SK-N-SH (cell line): ENCODE measurements around the gene TJP3. TPM values are rescaled to one million over a fixed set of nuclear protein-coding genes. Genes with fewer than 3 reads are reported as not detected.

Experiments
- CTCF ChIA-PET: fragments of 300-600, 350-600 bp; formaldehyde crosslinking; extraction: SDS; loops from one replicate; lab custom pipeline; 2021; lab: Yijun Ruan, JAX
- POLR2A ChIA-PET: fragments of 350-600 bp; sonication (Branson Sonifier 250); formaldehyde crosslinking; extraction: SDS; loops from one replicate; lab custom pipeline; 2020; ENCODE audit warnings: antibody characterized with exemption, inconsistent platforms; lab: Yijun Ruan, JAX
- DNase-seq: peaks from one replicate; pipeline ENCODE4 v3.0.0; 2012
- H2AFZ ChIP-seq: fragments of 200-600 bp; sonication (generic); 2 replicates; pipeline ENCODE4 v1.8.1; 2016; ENCODE audit warnings: antibody characterized with exemption, mild to moderate bottlenecking, low read depth
- H3F3A ChIP-seq: fragments of 200-600 bp; sonication (generic); replicated peaks from 2 replicates; pipeline ENCODE3; 2016; ENCODE audit warnings: antibody characterized with exemption, mild to moderate bottlenecking; ENCODE audit not compliant: insufficient read depth
- H3K27ac ChIP-seq, 2 experiments: fragments of 200-500 bp in 1 of 2; fragments of 200-600 bp in 1 of 2; sonication (Bioruptor generic) in 1 of 2; sonication (generic), shearing (Covaris generic) in 1 of 2; 2 replicates each; pipeline versions ENCODE4 v1.5.1 to v1.6.1; 2014 to 2016; ENCODE audit warnings: low read depth in 2 of 2, inconsistent platforms in 1 of 2, low read length in 1 of 2, mild to moderate bottlenecking in 1 of 2, mixed read lengths in 1 of 2
- H3K27me3 ChIP-seq: fragments of 200-600 bp; sonication (generic), shearing (Covaris generic); 2 replicates; pipeline ENCODE4 v1.6.1; 2016; ENCODE audit warnings: mixed run types; ENCODE audit not compliant: insufficient read depth
- H3K36me3 ChIP-seq, 2 experiments: fragments of 200-500 bp in 1 of 2; fragments of 200-600 bp in 1 of 2; sonication (Bioruptor generic) in 1 of 2; sonication (generic) in 1 of 2; replicated peaks in 1 of 2; 2 replicates each; pipeline versions ENCODE3 to v1.5.1; 2014 to 2016; ENCODE audit warnings: low read length in 1 of 2, mild to moderate bottlenecking in 1 of 2; ENCODE audit not compliant: insufficient read depth in 2 of 2, control insufficient read depth in 1 of 2
- H3K4me1 ChIP-seq, 2 experiments: fragments of 200-500 bp in 1 of 2; fragments of 200-600 bp in 1 of 2; sonication (Bioruptor generic) in 1 of 2; sonication (generic), shearing (Covaris generic) in 1 of 2; 2 replicates each; pipeline versions ENCODE4 v1.5.1 to v1.6.1; 2014 to 2016; ENCODE audit warnings: low read depth in 1 of 2, low read length in 1 of 2, mixed run types in 1 of 2; ENCODE audit not compliant: insufficient read depth in 2 of 2, control insufficient read depth in 1 of 2
- H3K4me2 ChIP-seq: fragments of 200-600 bp; sonication (generic), shearing (Covaris generic); 2 replicates; pipeline ENCODE4 v1.6.1; 2017; ENCODE audit warnings: mixed run types
- H3K4me3 ChIP-seq, 2 experiments: fragments of 200-500 bp in 1 of 2; fragments of 200-600 bp in 1 of 2; sonication (Bioruptor generic) in 1 of 2; sonication (generic), shearing (Covaris generic) in 1 of 2; 2 replicates each; pipeline versions ENCODE4 v1.5.1 to v1.8.1; 2014 to 2016; ENCODE audit warnings: low read depth in 2 of 2, inconsistent platforms in 1 of 2, low read length in 1 of 2, mild to moderate bottlenecking in 1 of 2, mixed read lengths in 1 of 2, moderate library complexity in 1 of 2
- H3K79me2 ChIP-seq: fragments of 200-600 bp; sonication (generic); 2 replicates; pipeline ENCODE4 v1.8.1; 2017; ENCODE audit warnings: mild to moderate bottlenecking; ENCODE audit not compliant: insufficient read depth
- H3K9ac ChIP-seq: fragments of 200-600 bp; sonication (generic); 2 replicates; pipeline ENCODE4 v1.6.1; 2017; ENCODE audit warnings: mixed run types
- H3K9me2 ChIP-seq: fragments of 200-600 bp; sonication (generic); 2 replicates; pipeline ENCODE4 v1.6.1; 2017; ENCODE audit warnings: mixed run types
- H3K9me3 ChIP-seq: fragments of 200-600 bp; sonication (generic); 2 replicates; pipeline ENCODE4 v1.6.1; 2017; ENCODE audit warnings: mixed run types, mild to moderate bottlenecking, moderate library complexity
- H4K20me1 ChIP-seq: fragments of 200-600 bp; sonication (generic); 2 replicates; pipeline ENCODE4 v1.6.1; 2017; ENCODE audit warnings: mild to moderate bottlenecking, mixed run types; ENCODE audit not compliant: insufficient read depth
- CHD2 ChIP-seq: fragments of 150-350 bp; IDR thresholded peaks from 2 replicates; pipeline ENCODE4 v1.6.1; 2018; ENCODE audit warnings: low read length; ENCODE audit not compliant: partially characterized antibody
- FOSL2 ChIP-seq: IDR thresholded peaks from 2 replicates; pipeline ENCODE4 v1.4.0; 2012; ENCODE audit warnings: low read depth, mild to moderate bottlenecking, moderate library complexity, borderline replicate concordance
- MAX ChIP-seq: IDR thresholded peaks from 2 replicates; pipeline ENCODE4 v1.4.0; 2012; ENCODE audit warnings: low read depth
- MEF2A ChIP-seq: IDR thresholded peaks from 2 replicates; pipeline ENCODE4 v1.4.0; 2012; ENCODE audit warnings: low read depth, borderline replicate concordance
- NRF1 ChIP-seq: IDR thresholded peaks from 2 replicates; pipeline ENCODE4 v1.6.1; 2012; ENCODE audit warnings: low read depth, mild to moderate bottlenecking, low read length
- PBX3 ChIP-seq: IDR thresholded peaks from 2 replicates; pipeline ENCODE4; 2012
- POLR2AphosphoS5 ChIP-seq: IDR thresholded peaks from 2 replicates; pipeline ENCODE4 v1.6.1; 2012; ENCODE audit warnings: low read depth, low read length
- RXRA ChIP-seq: IDR thresholded peaks from 2 replicates; pipeline ENCODE4 v1.4.0; 2012; ENCODE audit warnings: low read depth, mild to moderate bottlenecking, borderline replicate concordance
- SMC3 ChIP-seq: IDR thresholded peaks from 2 replicates; pipeline ENCODE4 v1.6.1; 2012; ENCODE audit warnings: low read depth, low read length, improper control_type of control experiment
- TCF12 ChIP-seq: IDR thresholded peaks from 2 replicates; pipeline ENCODE4 v1.4.0; 2012
- WGBS: methylation state at CpG from one replicate; pipeline ENCODE4 v1.1.6; 2017; ENCODE audit warnings: low lambda C conversion rate; 5-methylcytosine and 5-hydroxymethylcytosine counted together
- polyA plus RNA-seq, 3 experiments: library from polyadenylated mRNA; depleted of rRNA; stranded (reverse); fragments of >200 nt; gene quantifications; 2 replicates each; pipeline ENCODE4 v1.2.3, GENCODE V29; 2012

The TJP3 gene
- polyA plus RNA-seq, 1 of the 3 experiments (the other 2 are of a cell fraction) = 0.36 TPM

DNA sequence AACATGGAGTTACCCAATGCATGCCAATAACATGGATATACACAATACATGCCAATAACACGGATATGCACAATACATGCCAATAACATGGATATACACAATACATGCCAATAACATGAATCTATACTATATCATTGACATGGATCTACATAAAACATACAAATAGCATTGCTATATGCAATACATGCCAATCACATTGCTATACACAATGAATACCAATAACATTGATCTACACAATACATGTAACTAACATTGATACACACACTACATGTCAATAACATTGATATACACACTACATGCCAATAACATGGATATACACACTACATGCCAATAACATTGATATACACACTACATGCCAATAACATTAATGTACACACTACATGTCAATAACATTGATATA lies 7.0 kb upstream of the TJP3 start:
- WGBS = 5% methylated on average over 1 of the region's 1 CpG
- H3K27me3 ChIP-seq = peaks cover 6% of the 10 kb centered on the region; the same call in 1 of the 2 replicates
- DNase-seq = no peak

GRCh38 chr19:3707868-3708206 lies 347 bp upstream of the TJP3 start:
- no peak overlapping the region for H3K27ac ChIP-seq
- no peak overlapping the region for H2AFZ ChIP-seq
- ChIA-PET POLR2A (no interaction called here), CTCF (interaction anchor here (0.6 to 4.6 kb wide), 12 partner anchors 9 to 163 kb away, joined by 3 to 27 read pairs (median 8); no protein-coding TSS in a partner anchor)
- no peak for TF ChIP-seq RXRA
- no peaks in the 10 kb centered on the region for H3K9me3 ChIP-seq
- H3F3A ChIP-seq = no peaks in the 10 kb centered on the region
- WGBS = 43% methylated on average over 8 of the region's 12 CpGs
- no peaks in the 10 kb centered on the region for H3K36me3 ChIP-seq
- H3K27me3 ChIP-seq = peaks cover 28% of the 10 kb centered on the region
- H3K4me1 ChIP-seq = no peaks in the 10 kb centered on the region; a peak in 1 of 4 replicates
- H3K79me2 ChIP-seq = no peaks in the 10 kb centered on the region
- H3K9ac ChIP-seq = no peak overlapping the region
- H4K20me1 ChIP-seq = no peaks in the 10 kb centered on the region
- H3K4me2 ChIP-seq = no peak overlapping the region
- H3K9me2 ChIP-seq = no peaks in the 10 kb centered on the region
- no peak overlapping the region for H3K4me3 ChIP-seq
- DNase-seq = peak; percentile 23

More for the DNA sequence above, 7.0 kb upstream of the TJP3 start:
- peaks cover 33% of the 10 kb centered on the region for H3K79me2 ChIP-seq
- CTCF ChIA-PET = interaction anchor here (0.7 to 3.0 kb wide), 7 partner anchors 10 to 790 kb away, joined by 3 to 39 read pairs (median 5); no protein-coding TSS in a partner anchor
- peaks cover 0 to 14% of the 10 kb centered on the region in 2 experiments; a peak in 1 of 4 replicates for H3K4me1 ChIP-seq
- no peak overlapping the region for H3K4me2 ChIP-seq
- H3K9ac ChIP-seq = no peak overlapping the region
- no peak overlapping the region for H3K4me3 ChIP-seq
- peaks cover 6% of the 10 kb centered on the region for H3F3A ChIP-seq
- H2AFZ ChIP-seq = no peak overlapping the region
- H3K27ac ChIP-seq = no peak overlapping the region
- no peaks in the 10 kb centered on the region for H3K36me3 ChIP-seq
- POLR2A ChIA-PET = no interaction called here
- peaks cover 27% of the 10 kb centered on the region for H4K20me1 ChIP-seq
- no peak for TF ChIP-seq POLR2AphosphoS5
- TF ChIP-seq CHD2 = no peak
- TF ChIP-seq NRF1 = no peak
- no peaks in the 10 kb centered on the region for H3K9me3 ChIP-seq
- no peaks in the 10 kb centered on the region for H3K9me2 ChIP-seq

GRCh38 chr19:3710265-3710812 lies 2.2 kb downstream of the TJP3 start:
- Histone ChIP-seq H3F3A (no peaks in the 10 kb centered on the region), H3K4me2 (no peak overlapping the region), H4K20me1 (no peaks in the 10 kb centered on the region), H3K9me2 (no peaks in the 10 kb centered on the region), H3K27me3 (peaks cover 27% of the 10 kb centered on the region), H3K79me2 (no peaks in the 10 kb centered on the region), H3K36me3 (no peaks in the 10 kb centered on the region), H3K9me3 (no peaks in the 10 kb centered on the region), H3K4me1 (no peaks in the 10 kb centered on the region; a peak in 1 of 4 replicates), H2AFZ (no peak overlapping the region), H3K9ac (no peak overlapping the region), H3K27ac (no peak overlapping the region)
- WGBS = 25% methylated on average over 20 of the region's 20 CpGs
- CTCF ChIA-PET = interaction anchor here (0.7 to 4.6 kb wide), 7 partner anchors 9 to 166 kb away, joined by 3 to 27 read pairs (median 6); partner anchors contain the start of gene PIP5K1C
- peak; percentile 20 for DNase-seq
- TF ChIP-seq MEF2A (no peak), FOSL2 (no peak), MAX (0 out of 2 replicates have a peak, but pooled peaks have one; percentile 21), SMC3 (no peak), PBX3 (no peak), TCF12 (peak; percentile 21; the same call in 1 of the 2 replicates)
- TF ChIP-seq, all 33 proteins: peak for 2
- H3K4me3 ChIP-seq = no peak overlapping the region
- POLR2A ChIA-PET = no interaction called here
